ENCODE results near the gene DNAJC13. TPM values are rescaled to one million over a fixed set of nuclear protein-coding genes. Genes with fewer than 3 reads are reported as not detected.

DNAJC13 gene
- total RNA-seq, 4 donors from 2014 or later = 43.1 to 52.4 (median 48.8) TPM

- Histone ChIP-seq H3K9me3 (no peaks in the 10 kb centered on the region), H3K4me1 (peaks cover 7 to 37% (median 23%) of the 10 kb centered on the region in 4 donors), H3K27ac (replicated peaks in 1 of 4) (peak overlapping the region; percentile 9 to 60 (median 34)), H3K36me3 (peaks cover 0 to 54% (median 21%) of the 10 kb centered on the region in 4 donors), H3K4me3 (no peak overlapping the region), H3K27me3 (no peaks in the 10 kb centered on the region)
- DNase-seq (ENCODE audit: extremely low spot score) = no peak
- WGBS = 63% methylated on average over 5 of the region's 5 CpGs
- TF ChIP-seq POLR2A (IDR thresholded peaks at IDR 0.05; ENCODE audit: low read depth) (no peak), POLR2AphosphoS5 (IDR thresholded peaks at IDR 0.05) (no peak), CTCF (IDR thresholded peaks at IDR 0.05) (no peak), EP300 (IDR thresholded peaks at IDR 0.05) (no peak)
- intact Hi-C loops (cut with DNase I) = no loop called here
Measured at GRCh38 chr3:132573797-132574211, 156.5 kb downstream of the DNAJC13 start.

GRCh38 chr3:132587401-132587800 is 170.1 kb downstream of the DNAJC13 start:
- H3K27me3 ChIP-seq = no peaks in the 10 kb centered on the region
- H3K4me1 ChIP-seq = no peaks in the 10 kb centered on the region
- peaks cover 0 to 14% (median 3%) of the 10 kb centered on the region in 4 donors for H3K36me3 ChIP-seq
- no peak for DNase-seq (ENCODE audit: extremely low spot score)
- 87% methylated on average over 1 of the region's 1 CpG for WGBS
- no peaks in the 10 kb centered on the region for H3K9me3 ChIP-seq
- intact Hi-C loops (cut with DNase I) = no loop called here
- no peak overlapping the region for H3K27ac ChIP-seq (replicated peaks in 1 of 4)
- TF ChIP-seq CTCF (IDR thresholded peaks at IDR 0.05) = no peak
- H3K4me3 ChIP-seq = no peak overlapping the region

Other genes starting within 250 kb of the DNAJC13 start
- 1 to 10 TPM in 3 of 4 donors, under 1 TPM in 1; 0.58 to 2.8 (median 1.9) TPM for gene ACP3, start 100.1 kb upstream of the DNAJC13 start, total RNA-seq
- 1 to 10 TPM in 1 of 4 donors, under 1 TPM in 3; 0.42 to 2.2 (median 0.84) TPM for gene ACKR4, start 179.8 kb downstream of the DNAJC13 start, total RNA-seq
- gene ACAD11, start 242.3 kb downstream of the DNAJC13 start, total RNA-seq = 10 to 100 TPM; 14.1 to 26.6 (median 17.2) TPM
- 10 to 100 TPM; 23.7 to 42.2 (median 31.7) TPM for gene UBA5, start 242.8 kb downstream of the DNAJC13 start, total RNA-seq

All from esophagus muscularis mucosa (tissue), 4 donors.